ENCODE measurements around the gene ZNF195. TPM values are rescaled to one million over a fixed set of nuclear protein-coding genes. Genes with fewer than 3 reads are reported as not detected.

ZNF195 gene
- total RNA-seq, 6 donors from 2014 or later, result 15.7 to 24.1 (median 18.7) TPM

Small RNA genes lying within 50 kb of the gene (small RNA-seq; reads per million reads assigned to genes)
- gene AC123788.2, result 0 reads per million in 4 donors

Other genes starting within 250 kb of the ZNF195 start
- gene OSBPL5, start 213.8 kb downstream of the ZNF195 start, total RNA-seq, result 10 to 100 TPM; 23.4 to 66.9 (median 48.3) TPM
- not detected for gene MRGPRG, start 160.3 kb downstream of the ZNF195 start, total RNA-seq
- under 1 TPM in 1 of 6 donors, not detected in 5; 0.26 TPM for gene MRGPRE, start 146.7 kb downstream of the ZNF195 start, total RNA-seq